GM04504 (cell line): ENCODE measurements around the gene PAF1.
"Not testable (repeated sequence)": the region's sequence is repeated elsewhere in the genome, so short reads cannot be mapped to it uniquely, and the experiment has no call there.

Experiments
- DNase-seq: peaks from one replicate; pipeline ENCODE4 v3.0.0-alpha.2; 2012; ENCODE audit warnings: low read depth

Gene PAF1

DNA sequence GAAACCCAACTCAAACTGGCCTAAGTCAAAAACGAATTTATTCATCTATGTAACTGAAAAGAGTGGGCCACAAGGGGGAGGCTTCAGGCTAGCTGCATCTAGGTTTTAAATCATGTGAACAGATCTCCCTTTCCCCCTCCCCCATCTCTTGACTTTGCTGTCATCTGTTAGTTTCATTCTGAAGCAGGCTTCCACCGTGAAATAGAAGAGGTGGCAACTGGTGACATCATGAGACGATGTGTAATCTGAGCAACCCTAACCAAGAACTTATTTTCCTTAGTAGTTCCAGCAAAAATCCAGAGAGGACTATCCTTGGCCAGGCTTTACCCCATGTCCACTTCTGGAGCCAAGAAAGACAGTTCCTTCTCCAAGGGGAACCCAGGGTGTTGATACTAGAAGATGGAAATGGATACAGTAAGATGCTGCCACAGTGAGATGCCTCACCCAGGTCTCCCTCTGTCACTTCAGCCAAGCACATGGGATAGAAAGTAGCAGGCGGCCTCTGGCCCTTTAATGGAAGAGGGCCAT lies 39.3 kb downstream of the PAF1 start:
- no peak for DNase-seq

GRCh38 chr19:39350156-39350555 lies 40.8 kb downstream of the PAF1 start:
- no peak for DNase-seq

DNA sequence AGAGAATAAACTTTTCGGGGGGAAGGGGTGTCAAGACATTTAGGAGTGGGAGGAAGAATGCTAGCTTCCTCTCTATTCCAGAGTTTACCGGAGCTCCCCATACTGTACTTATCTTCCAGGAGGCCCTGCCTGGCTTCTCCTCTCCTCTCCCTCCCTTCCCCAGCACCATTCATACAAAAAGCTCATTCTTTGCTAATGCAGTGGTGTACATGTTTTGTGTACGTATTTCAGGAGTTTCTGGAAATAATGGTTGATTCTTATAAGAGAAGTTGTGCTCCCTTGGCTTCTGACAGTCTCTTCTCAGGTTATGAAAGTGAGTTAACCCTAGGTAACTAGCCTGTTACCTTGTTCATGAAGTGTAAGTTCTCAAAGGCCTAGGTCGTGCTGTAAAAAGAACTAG lies 41.6 kb downstream of the PAF1 start:
- no peak for DNase-seq

DNA sequence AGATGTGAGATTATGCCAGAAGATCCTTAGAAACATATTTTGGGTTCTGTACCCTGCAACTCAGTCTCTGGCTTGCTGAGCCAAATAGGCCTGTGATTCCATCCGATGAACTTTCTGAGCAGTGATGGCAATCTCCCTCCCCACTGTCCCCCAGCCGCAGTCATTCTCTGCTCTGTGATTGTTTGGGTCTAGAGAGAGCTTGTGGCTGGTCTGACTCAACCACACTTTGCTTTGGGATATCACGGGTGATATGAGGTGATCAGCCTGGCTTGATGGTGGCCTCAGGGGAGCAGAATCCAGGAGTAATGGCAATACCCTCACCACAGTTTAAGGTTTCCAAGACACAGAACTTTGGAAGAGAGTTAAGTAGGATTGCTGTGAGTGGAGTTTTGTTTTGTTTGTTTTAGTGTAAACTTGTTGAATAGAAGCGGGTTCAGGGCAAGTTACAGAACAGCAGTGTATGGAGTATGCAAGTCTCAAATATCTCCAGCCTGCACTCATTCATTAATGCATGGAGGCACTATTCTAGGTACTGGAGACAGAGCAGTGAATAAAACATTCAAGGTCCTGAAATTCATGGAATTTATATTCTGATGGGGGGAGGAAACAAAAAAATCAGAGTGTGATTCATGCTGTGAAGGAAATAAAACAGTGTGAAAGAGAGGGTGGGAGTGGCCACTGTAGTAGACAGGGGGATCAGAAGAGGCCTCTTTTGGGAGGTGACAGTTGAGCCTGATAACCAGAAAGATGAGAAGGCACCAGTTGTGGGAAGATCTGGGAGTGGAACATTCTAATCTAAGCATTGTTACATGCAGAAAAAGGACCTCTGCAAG lies 43.4 kb downstream of the PAF1 start:
- DNase-seq, result no peak

GRCh38 chr19:39345956-39346355 lies 45.0 kb downstream of the PAF1 start:
- no peak for DNase-seq

GRCh38 chr19:39342647-39343305 lies 48.1 kb downstream of the PAF1 start:
- DNase-seq, result no peak

GRCh38 chr19:39341719-39342604 lies 48.9 kb downstream of the PAF1 start, which contains the start of gene SAMD4B:
Gene SAMD4B (plus strand): TSS chr19:39342421. CDS start chr19:39356894, 14,473 bp downstream.
- DNase-seq, result peak; percentile 94

DNA sequence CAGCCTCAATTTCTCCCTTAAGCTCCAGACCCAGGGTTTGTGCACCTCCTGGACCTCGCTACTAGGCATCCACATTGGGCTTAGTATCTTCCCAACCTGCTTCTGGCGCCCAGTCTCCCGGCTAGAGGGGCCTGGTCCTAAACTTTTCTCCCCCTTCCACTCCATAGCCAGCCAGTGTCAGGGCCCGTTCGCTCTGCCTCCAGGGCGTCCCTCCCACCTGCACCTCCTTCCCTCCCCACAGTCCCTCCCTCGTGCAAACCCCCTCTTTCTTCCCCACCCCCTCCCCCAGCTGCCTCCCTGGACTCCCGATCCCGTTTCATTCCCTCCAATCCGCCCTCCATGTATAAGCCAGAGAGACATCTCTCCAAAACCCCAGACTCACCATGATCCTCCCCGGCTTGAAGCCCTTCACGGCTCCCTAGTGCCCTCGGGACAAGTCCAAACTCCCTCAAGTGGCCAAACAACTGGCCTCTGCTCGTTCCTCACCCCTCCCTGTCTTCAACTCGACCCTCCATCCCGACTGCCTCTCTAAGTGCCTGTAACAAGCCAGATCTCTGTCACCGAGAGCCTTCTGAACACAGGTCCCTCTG lies 49.7 kb downstream of the PAF1 start:
- no peak for DNase-seq

DNA sequence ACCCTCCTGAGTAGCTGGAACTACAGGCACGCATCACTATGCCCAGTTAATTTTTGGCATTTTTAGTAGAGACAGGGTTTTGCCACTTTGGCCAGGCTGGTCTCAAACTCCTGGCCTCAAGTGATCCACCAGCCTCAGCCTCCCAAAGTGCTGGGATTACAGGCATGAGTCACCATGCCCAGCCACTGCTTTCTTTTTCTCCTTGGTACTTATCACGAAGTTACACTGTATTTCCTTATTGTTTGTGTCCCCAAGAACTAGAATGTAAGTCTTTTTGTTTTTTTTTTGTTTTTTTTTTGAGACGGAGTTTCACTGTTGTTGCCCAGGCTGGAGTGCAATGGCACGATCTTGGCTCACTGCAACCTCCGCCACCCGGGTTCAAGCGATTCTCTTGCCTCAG lies 50.8 kb downstream of the PAF1 start:
- not testable (repeated sequence) for DNase-seq

GRCh38 chr19:39339674-39340073 lies 51.2 kb downstream of the PAF1 start:
- DNase-seq, result no peak

DNA sequence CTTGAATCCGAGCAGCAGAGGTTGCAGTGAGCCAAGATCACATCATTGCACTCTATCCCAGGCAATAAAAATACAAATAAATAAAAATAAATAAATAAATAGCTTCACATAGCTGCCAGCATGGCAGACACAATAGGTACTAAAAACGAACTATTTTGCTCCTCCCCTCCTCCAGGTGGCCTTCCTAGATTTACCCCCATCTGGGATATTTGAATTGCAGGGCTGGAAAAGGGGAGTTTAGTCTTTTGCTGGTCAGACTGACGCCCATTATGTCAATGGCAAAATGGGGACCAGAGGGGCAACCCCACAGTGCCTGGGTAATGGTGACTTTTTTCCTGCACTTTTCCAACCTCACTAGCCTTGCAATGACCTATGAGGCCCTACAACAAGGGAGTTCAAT lies 54.4 kb downstream of the PAF1 start:
- no peak for DNase-seq
